Fibroblast of mammary gland (primary cell): ENCODE results near the gene OSBPL10.

Experiments used
- DNase-seq: peaks from one replicate; pipeline ENCODE4 v3.0.0-alpha.2; 2010; ENCODE audit warnings: low read depth
- H3K4me3 ChIP-seq: 2 replicates; pipeline ENCODE4 v1.5.1; 2011; ENCODE audit warnings: low read depth, mild to moderate bottlenecking, low read length, moderate library complexity; ENCODE audit not compliant: control insufficient read depth
- TF ChIP-seq, protein P1 (sequence below): conservative IDR thresholded peaks from 2 replicates; pipeline ENCODE4 v1.5.1; 2011; ENCODE audit warnings: low read depth, low read length, inconsistent platforms; ENCODE audit not compliant: control insufficient read depth, insufficient read depth

Gene OSBPL10

DNA sequence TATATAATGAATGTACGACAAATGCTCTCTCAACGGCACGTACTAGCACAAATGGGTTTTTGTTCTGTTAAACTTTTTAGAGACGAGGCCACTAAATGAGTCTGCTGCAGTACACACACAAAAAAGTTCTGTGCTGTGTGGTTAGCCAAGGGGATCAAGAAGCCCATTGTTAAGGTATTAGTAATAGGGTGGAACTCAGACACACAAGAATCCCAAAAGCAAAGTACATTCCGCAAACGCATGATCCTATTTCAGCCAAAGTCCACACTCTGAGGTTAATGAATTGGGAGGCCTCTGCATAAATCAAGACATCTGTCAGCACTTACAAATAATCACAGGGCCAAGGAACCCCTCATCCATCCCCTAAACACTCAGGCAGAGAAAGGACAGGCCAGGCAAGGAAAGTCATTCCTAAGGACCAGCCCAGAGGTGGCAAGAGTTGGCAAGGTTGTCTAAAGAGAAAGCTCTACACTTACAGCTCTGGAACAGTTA, 12.1 kb downstream of the OSBPL10 start:
- H3K4me3 ChIP-seq: no peak overlapping the region
- DNase-seq: peak; percentile 96
- TF ChIP-seq, protein P1, sequence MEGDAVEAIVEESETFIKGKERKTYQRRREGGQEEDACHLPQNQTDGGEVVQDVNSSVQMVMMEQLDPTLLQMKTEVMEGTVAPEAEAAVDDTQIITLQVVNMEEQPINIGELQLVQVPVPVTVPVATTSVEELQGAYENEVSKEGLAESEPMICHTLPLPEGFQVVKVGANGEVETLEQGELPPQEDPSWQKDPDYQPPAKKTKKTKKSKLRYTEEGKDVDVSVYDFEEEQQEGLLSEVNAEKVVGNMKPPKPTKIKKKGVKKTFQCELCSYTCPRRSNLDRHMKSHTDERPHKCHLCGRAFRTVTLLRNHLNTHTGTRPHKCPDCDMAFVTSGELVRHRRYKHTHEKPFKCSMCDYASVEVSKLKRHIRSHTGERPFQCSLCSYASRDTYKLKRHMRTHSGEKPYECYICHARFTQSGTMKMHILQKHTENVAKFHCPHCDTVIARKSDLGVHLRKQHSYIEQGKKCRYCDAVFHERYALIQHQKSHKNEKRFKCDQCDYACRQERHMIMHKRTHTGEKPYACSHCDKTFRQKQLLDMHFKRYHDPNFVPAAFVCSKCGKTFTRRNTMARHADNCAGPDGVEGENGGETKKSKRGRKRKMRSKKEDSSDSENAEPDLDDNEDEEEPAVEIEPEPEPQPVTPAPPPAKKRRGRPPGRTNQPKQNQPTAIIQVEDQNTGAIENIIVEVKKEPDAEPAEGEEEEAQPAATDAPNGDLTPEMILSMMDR: no peak

DNA sequence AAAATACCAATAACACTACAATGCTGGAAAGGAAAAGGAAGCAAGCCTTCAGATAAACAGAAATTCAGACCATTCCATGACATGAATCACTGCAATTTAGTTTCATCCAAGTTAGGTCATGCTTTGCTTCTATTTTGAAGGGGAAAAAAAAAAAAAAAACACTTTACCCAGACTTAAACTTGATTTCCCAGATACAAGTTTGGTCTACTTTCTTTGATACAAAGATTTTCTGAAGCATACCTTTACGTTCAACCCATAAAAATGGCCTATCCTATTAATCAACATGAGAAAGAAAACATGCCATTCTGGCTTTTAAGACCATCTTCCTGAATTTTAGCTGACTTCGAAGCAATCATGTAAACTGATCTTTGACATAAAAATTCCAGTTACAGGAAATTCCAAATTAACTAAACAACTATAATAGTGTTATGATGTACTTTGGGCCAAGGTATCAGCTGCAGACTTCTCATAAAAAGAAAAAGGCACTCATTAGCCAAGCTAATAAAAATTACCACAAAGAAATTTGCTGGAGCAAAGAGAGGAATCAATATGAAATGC, 12.6 kb downstream of the OSBPL10 start:
- H3K4me3 ChIP-seq: no peak overlapping the region
- TF ChIP-seq, protein P1: no peak
- DNase-seq: peak; percentile 78

DNA sequence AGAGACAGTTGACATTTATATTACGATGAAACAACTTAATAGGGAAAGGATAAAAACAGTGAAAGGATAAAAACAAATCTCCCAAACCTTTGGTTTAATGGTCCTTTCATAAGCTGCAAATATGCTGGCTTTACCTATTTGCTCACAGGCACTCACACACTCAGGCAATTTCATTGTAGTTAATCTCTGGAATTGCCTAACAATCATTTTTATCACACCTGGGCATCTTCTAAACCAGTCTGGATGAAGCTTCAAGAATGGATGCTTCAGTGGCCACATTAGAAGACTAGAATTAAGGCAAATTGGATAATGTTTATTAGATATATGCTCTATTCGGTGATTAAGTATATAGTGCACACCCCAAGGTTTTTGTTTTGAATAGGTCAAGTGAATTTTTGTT, 13.5 kb downstream of the OSBPL10 start:
- TF ChIP-seq, protein P1: no peak
- H3K4me3 ChIP-seq: no peak overlapping the region
- DNase-seq: no peak

DNA sequence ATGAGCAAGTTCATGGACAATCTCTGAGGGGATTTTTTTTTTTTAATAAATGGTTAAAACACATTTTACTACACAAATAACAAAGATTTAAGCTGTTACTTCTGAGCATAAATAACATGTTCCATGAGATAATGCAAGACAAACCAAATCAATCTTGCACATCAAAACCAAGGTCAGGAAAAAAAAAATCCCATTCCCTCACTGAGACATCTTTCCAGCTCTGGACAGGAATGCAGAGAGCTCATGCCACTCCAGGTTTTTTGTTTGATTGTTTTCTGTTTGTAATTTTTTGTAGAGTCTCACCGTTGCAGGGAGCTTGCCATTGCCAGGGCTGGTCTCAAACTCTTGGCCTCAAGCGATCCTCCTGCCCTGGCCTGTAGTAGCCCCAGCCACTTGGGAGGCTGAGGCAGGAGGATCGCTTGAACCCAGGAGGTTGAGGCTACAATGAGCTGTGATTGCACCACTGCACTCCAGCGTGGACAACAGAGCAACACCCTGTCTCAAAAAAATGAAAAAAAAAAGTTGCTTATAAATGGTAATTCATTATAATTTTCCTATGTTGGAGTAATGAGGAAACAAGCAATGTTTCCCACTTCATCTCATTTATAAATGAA, 14.0 kb downstream of the OSBPL10 start:
- no peak overlapping the region for H3K4me3 ChIP-seq
- TF ChIP-seq, protein P1: no peak
- DNase-seq: no peak

DNA sequence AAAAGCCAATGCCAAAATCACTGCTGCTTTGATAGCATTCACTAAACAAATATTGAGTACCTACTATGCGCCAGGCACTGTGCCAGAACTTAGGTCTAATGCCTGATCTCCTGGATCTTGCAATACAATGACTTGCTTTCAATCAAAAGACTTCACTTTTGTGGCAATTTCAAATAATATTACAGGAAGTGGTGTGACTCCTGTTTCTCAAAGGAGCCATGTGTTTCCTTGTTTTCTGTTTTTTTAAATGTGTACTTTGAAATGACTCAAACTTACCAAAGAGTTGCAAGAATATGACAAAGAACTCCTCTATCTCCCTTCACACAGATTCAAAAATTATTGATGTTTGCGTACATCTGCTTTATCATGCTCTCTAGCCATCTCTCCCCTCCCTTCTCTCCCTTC, 18.3 kb downstream of the OSBPL10 start:
- TF ChIP-seq, protein P1: no peak

DNA sequence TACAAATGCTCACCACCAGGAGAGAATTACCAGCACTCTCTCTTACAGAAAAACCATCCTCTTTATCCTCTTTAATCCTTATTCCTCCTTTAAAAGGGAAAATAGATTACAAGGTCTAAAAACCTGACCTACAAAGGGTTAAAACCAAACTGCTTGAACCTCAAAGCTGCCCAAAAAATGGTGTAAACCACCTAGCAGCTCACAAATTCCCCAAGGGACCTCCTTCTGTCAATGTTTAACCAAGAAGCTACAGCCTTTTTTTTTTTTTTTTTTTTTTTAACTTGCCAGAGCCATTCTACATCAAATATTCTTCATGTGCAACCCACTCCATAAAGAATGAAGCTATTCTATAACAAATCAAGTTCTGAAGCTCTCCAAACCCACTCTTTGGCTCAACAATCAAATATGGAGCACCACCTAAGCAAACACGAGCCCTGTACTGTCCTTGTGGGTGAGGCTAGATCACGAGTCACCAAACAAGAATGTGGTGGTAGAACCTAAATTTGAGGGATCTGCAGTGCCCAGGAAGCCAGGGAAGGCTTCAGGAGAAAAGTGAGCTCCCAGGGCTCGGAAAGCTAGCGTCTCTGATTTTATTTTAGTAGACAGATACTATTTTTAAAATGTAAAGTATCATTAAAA, 20.1 kb downstream of the OSBPL10 start:
- DNase-seq: peak; percentile 69
- TF ChIP-seq, protein P1: no peak
- H3K4me3 ChIP-seq: no peak overlapping the region

More for the DNA sequence above, 18.3 kb downstream of the OSBPL10 start:
- no peak overlapping the region for H3K4me3 ChIP-seq
- peak; percentile 59 for DNase-seq
